HFFc6 (cell line): Measurements from ENCODE around the gene GLI2. TPM values are rescaled to one million over a fixed set of nuclear protein-coding genes. Genes with fewer than 3 reads are reported as not detected.

ENCODE experiments used
- DNase-seq: peaks from one replicate; pipeline ENCODE4 v3.0.0-alpha.2; 2018
- H3K27ac Mint-ChIP-seq: 2 replicates; pipeline ENCODE4 v1.8.0; 2020; ENCODE audit warnings: mild to moderate bottlenecking, mixed read lengths
- H3K27me3 Mint-ChIP-seq: 2 replicates; pipeline ENCODE4 v1.8.0; 2021; ENCODE audit warnings: mild to moderate bottlenecking, moderate library complexity, mixed read lengths; ENCODE audit not compliant: insufficient read depth
- H3K36me3 Mint-ChIP-seq: 2 replicates; pipeline ENCODE4 v1.8.0; 2021; ENCODE audit warnings: low read depth, mixed read lengths
- H3K4me1 Mint-ChIP-seq: 2 replicates; pipeline ENCODE4 v1.8.0; 2020; ENCODE audit warnings: low read depth, mixed read lengths
- H3K4me3 Mint-ChIP-seq: 2 replicates; pipeline ENCODE4 v1.8.0; 2020; ENCODE audit warnings: mild to moderate bottlenecking, moderate library complexity, mixed read lengths
- H3K9me3 Mint-ChIP-seq: 2 replicates; pipeline ENCODE4 v1.8.0; 2020; ENCODE audit warnings: mild to moderate bottlenecking, mixed read lengths
- total RNA-seq, 6 experiments: library from RNA; stranded (reverse); fragmentation: NEBNext Ultra II Directional; extraction: Animal tissue kit (Norgen Biotek cat#: 25700); gene quantifications; 2 replicates in 1 of 6; 3 replicates in 5 of 6; pipeline ENCODE4 v1.2.3, GENCODE V29; 2021
- TF ChIP-seq, protein P1 (sequence below): fragments of 200-600 bp; sonication (generic); IDR thresholded peaks from 2 replicates; pipeline ENCODE4 v1.5.0; 2021; ENCODE audit warnings: antibody characterized with exemption, mild to moderate bottlenecking

GLI2 gene
- total RNA-seq, 6 experiments from 2014 or later, result 40.2 to 46.1 (median 41.9) TPM

GRCh38 chr2:120775194-120775593 lies 39.5 kb downstream of the GLI2 start:
- H3K27ac Mint-ChIP-seq, result peak overlapping the region; percentile 25; the same call in 1 of the 2 replicates
- H3K4me3 Mint-ChIP-seq, result no peak overlapping the region
- no peak for DNase-seq
- no peaks in the 10 kb centered on the region for H3K36me3 Mint-ChIP-seq
- TF ChIP-seq, protein P1, sequence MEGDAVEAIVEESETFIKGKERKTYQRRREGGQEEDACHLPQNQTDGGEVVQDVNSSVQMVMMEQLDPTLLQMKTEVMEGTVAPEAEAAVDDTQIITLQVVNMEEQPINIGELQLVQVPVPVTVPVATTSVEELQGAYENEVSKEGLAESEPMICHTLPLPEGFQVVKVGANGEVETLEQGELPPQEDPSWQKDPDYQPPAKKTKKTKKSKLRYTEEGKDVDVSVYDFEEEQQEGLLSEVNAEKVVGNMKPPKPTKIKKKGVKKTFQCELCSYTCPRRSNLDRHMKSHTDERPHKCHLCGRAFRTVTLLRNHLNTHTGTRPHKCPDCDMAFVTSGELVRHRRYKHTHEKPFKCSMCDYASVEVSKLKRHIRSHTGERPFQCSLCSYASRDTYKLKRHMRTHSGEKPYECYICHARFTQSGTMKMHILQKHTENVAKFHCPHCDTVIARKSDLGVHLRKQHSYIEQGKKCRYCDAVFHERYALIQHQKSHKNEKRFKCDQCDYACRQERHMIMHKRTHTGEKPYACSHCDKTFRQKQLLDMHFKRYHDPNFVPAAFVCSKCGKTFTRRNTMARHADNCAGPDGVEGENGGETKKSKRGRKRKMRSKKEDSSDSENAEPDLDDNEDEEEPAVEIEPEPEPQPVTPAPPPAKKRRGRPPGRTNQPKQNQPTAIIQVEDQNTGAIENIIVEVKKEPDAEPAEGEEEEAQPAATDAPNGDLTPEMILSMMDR, result no peak
- H3K4me1 Mint-ChIP-seq, result peaks cover 44% of the 10 kb centered on the region
- H3K9me3 Mint-ChIP-seq, result no peaks in the 10 kb centered on the region
- peaks cover 8% of the 10 kb centered on the region for H3K27me3 Mint-ChIP-seq

- no peak for DNase-seq
- Mint-ChIP-seq H3K4me3 (no peak overlapping the region), H3K9me3 (no peaks in the 10 kb centered on the region), H3K27ac (peak overlapping the region; percentile 51), H3K36me3 (no peaks in the 10 kb centered on the region), H3K4me1 (peaks cover 36% of the 10 kb centered on the region), H3K27me3 (peaks cover 8% of the 10 kb centered on the region)
- TF ChIP-seq, protein P1, result no peak
These were observed 40.3 kb downstream of the GLI2 start for GRCh38 chr2:120775801-120776589.

GRCh38 chr2:120776649-120777048 lies 41.0 kb downstream of the GLI2 start:
- DNase-seq, result no peak
- Mint-ChIP-seq H3K4me3 (no peak overlapping the region), H3K27ac (0 out of 2 replicates have a peak overlapping the region, but pooled peaks have one; percentile 51), H3K27me3 (peaks cover 8% of the 10 kb centered on the region), H3K4me1 (peaks cover 30% of the 10 kb centered on the region), H3K9me3 (no peaks in the 10 kb centered on the region), H3K36me3 (no peaks in the 10 kb centered on the region)
- TF ChIP-seq, protein P1, result no peak

DNA sequence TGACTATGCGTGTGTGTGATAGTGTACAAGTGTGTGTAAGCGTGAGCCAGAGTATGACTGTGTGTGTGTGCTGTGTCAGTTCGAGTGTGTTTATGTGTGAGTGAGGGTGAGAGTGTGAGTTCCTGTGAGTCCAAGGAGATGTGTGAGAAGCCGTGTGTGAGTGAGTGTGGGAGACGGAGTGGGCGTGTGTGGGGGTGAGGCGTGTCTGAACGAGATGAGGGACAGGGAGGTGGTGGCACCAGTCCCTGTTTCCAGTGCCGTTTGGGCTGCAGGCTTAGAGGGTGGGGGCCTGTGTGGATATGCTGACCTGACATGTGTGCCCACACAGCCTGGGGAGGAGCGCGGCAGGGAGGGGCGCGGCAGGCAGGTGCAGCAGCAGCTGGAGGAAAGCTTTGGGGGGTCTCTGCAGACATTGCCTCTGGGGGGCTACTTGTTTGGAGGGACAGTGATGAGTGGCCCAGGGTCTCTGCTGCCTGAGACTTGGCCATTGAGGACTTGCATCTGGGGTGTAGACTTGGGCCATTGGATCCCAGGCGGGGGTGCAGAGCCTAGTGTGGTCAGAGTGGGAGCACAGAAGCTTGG lies 41.6 kb downstream of the GLI2 start:
- Mint-ChIP-seq H3K36me3 (no peaks in the 10 kb centered on the region), H3K9me3 (no peaks in the 10 kb centered on the region), H3K4me3 (no peak overlapping the region), H3K27me3 (peaks cover 8% of the 10 kb centered on the region; the same call in 1 of the 2 replicates), H3K27ac (no peak overlapping the region), H3K4me1 (peaks cover 29% of the 10 kb centered on the region)
- DNase-seq, result no peak
- TF ChIP-seq, protein P1, result no peak

DNA sequence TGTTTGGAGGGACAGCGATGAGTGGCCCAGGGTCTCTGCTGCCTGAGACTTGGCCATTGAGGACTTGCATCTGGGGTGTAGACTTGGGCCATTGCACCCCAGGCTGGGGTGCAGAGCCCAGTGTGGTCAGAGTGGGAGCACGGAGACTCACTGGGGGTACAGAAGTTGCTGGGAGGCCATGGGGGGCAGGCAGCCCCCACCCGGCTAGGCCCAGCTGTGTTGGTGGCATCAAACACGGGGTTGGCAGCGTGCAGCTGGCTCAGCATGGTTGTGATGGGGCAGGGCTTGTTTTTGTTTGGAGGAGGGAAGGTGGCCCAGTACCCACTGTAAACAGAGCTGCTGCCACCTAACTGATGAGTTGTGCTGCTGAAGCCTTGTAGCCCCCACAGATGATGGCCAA lies 42.1 kb downstream of the GLI2 start:
- no peak for DNase-seq
- no peaks in the 10 kb centered on the region for H3K36me3 Mint-ChIP-seq
- H3K27me3 Mint-ChIP-seq, result peaks cover 8% of the 10 kb centered on the region; the same call in 1 of the 2 replicates
- H3K4me1 Mint-ChIP-seq, result peaks cover 29% of the 10 kb centered on the region
- H3K27ac Mint-ChIP-seq, result no peak overlapping the region
- H3K9me3 Mint-ChIP-seq, result no peaks in the 10 kb centered on the region
- no peak overlapping the region for H3K4me3 Mint-ChIP-seq
- TF ChIP-seq, protein P1, result no peak
